ENCODE results near the gene ONECUT3.

DNA sequence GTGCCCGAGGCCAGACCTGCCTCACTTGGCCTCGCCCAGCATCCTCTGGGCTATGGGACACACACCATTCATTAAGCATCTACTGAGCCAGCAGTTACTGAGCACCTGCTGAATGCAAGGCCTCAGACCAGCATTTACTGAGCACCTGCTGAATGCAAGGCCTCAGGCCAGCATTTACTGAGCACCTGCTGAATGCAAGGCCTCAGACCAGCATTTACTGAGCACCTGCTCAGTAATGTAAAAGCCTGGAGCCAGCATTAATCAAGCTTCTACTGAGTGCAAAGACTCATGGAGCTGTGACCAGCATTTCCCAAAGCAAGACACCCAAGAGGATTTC is 55.1 kb downstream of the ONECUT3 start:
- TF ChIP-seq CTCF (IDR thresholded peaks at IDR 0.05) = no peak
- no peak for TF ChIP-seq ZBTB21 (CRISPR knock-in tag; IDR thresholded peaks at IDR 0.05; ENCODE audit: borderline replicate concordance)
- no peak for TF ChIP-seq NR1H2 (CRISPR knock-in tag; IDR thresholded peaks at IDR 0.05)
- no peak for TF ChIP-seq ELF4 (CRISPR knock-in tag; IDR thresholded peaks at IDR 0.05; ENCODE audit: low read depth)
- no peak for TF ChIP-seq E2F5 (CRISPR knock-in tag; IDR thresholded peaks at IDR 0.05)
- TF ChIP-seq ZNF121 (CRISPR knock-in tag; IDR thresholded peaks at IDR 0.05) = no peak
- no peak for TF ChIP-seq CBFB (CRISPR knock-in tag; IDR thresholded peaks at IDR 0.05; ENCODE audit: low read depth)
- TF ChIP-seq, protein P1, sequence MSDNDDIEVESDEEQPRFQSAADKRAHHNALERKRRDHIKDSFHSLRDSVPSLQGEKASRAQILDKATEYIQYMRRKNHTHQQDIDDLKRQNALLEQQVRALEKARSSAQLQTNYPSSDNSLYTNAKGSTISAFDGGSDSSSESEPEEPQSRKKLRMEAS (CRISPR knock-in tag; IDR thresholded peaks at IDR 0.05) = no peak

Data from WTC11 (cell line).